Measurements from ENCODE around the gene OR8A1. TPM values are rescaled to one million over a fixed set of nuclear protein-coding genes. Genes with fewer than 3 reads are reported as not detected.

Gene OR8A1
- total RNA-seq, 2 experiments from 2014 or later, result not detected

GRCh38 chr11:124581817-124582216, 12.0 kb downstream of the OR8A1 start:
- Histone ChIP-seq H2AFZ (ENCODE audit: low read length) (no peak overlapping the region), H3K9me3 (ENCODE audit: low read length) (no peaks in the 10 kb centered on the region), H3K4me2 (ENCODE audit: low read length) (no peak overlapping the region), H3K4me3 (ENCODE audit: low read depth, low read length, poor library complexity, severe bottlenecking) (no peak overlapping the region), H3K27ac (ENCODE audit: low read depth, low read length, poor library complexity, severe bottlenecking) (no peak overlapping the region), H4K20me1 (ENCODE audit: insufficient read depth, low read length) (no peaks in the 10 kb centered on the region), H3K4me1 (ENCODE audit: insufficient read depth, low read length, poor library complexity, severe bottlenecking) (no peaks in the 10 kb centered on the region), H3K36me3 (ENCODE audit: insufficient read depth, low read length) (no peaks in the 10 kb centered on the region), H3K79me2 (ENCODE audit: insufficient read depth, low read depth, low read length) (no peaks in the 10 kb centered on the region), H3K9me2 (ENCODE audit: insufficient read depth, low read length) (no peaks in the 10 kb centered on the region)
- ChIA-PET CTCF (ENCODE audit: unreplicated experiment) (no interaction called here), POLR2A (no interaction called here)
- no peak for TF ChIP-seq CTCF (conservative IDR thresholded peaks at IDR 0.05; ENCODE audit: low read length)
- BruUV-seq (replicated peaks), result no TSS peak
- no peak for DNase-seq (ENCODE audit: low spot score)
- intact Hi-C loops (cut with micrococcal nuclease; ENCODE audit: unreplicated experiment), result no loop called here

- no TSS peak for BruUV-seq (replicated peaks)
- POLR2A ChIA-PET, result interaction anchor here (0.9 kb wide), 1 partner anchor 166 kb away, joined by 6 read pairs; no protein-coding TSS in a partner anchor
- Histone ChIP-seq H2AFZ (ENCODE audit: low read length) (no peak overlapping the region), H4K20me1 (ENCODE audit: insufficient read depth, low read length) (no peaks in the 10 kb centered on the region), H3K27ac (ENCODE audit: low read depth, low read length, poor library complexity, severe bottlenecking) (no peak overlapping the region), H3K36me3 (ENCODE audit: insufficient read depth, low read length) (no peaks in the 10 kb centered on the region), H3K4me1 (ENCODE audit: insufficient read depth, low read length, poor library complexity, severe bottlenecking) (no peaks in the 10 kb centered on the region), H3K4me2 (ENCODE audit: low read length) (no peak overlapping the region), H3K79me2 (ENCODE audit: insufficient read depth, low read depth, low read length) (no peaks in the 10 kb centered on the region), H3K9me2 (ENCODE audit: insufficient read depth, low read length) (no peaks in the 10 kb centered on the region), H3K9me3 (ENCODE audit: low read length) (no peaks in the 10 kb centered on the region), H3K4me3 (ENCODE audit: low read depth, low read length, poor library complexity, severe bottlenecking) (no peak overlapping the region)
- no peak for TF ChIP-seq EZH2phosphoT487 (IDR thresholded peaks at IDR 0.05; ENCODE audit: borderline replicate concordance, low read depth, low read length)
- TF ChIP-seq CTCF (conservative IDR thresholded peaks at IDR 0.05; ENCODE audit: low read length), result no peak
- DNase-seq (ENCODE audit: low spot score), result no peak
- intact Hi-C loops (cut with micrococcal nuclease; ENCODE audit: unreplicated experiment), result no loop called here
- CTCF ChIA-PET (ENCODE audit: unreplicated experiment), result no interaction called here
Measured at GRCh38 chr11:124582565-124582964, 12.8 kb downstream of the OR8A1 start.

GRCh38 chr11:124583781-124584180, 14.0 kb downstream of the OR8A1 start:
- Histone ChIP-seq H3K9me3 (ENCODE audit: low read length) (no peaks in the 10 kb centered on the region), H3K4me1 (ENCODE audit: insufficient read depth, low read length, poor library complexity, severe bottlenecking) (no peaks in the 10 kb centered on the region), H3K4me3 (ENCODE audit: low read depth, low read length, poor library complexity, severe bottlenecking) (no peak overlapping the region), H2AFZ (ENCODE audit: low read length) (no peak overlapping the region), H3K9me2 (ENCODE audit: insufficient read depth, low read length) (no peaks in the 10 kb centered on the region), H3K4me2 (ENCODE audit: low read length) (no peak overlapping the region), H3K27ac (ENCODE audit: low read depth, low read length, poor library complexity, severe bottlenecking) (no peak overlapping the region), H3K79me2 (ENCODE audit: insufficient read depth, low read depth, low read length) (no peaks in the 10 kb centered on the region), H4K20me1 (ENCODE audit: insufficient read depth, low read length) (no peaks in the 10 kb centered on the region), H3K36me3 (ENCODE audit: insufficient read depth, low read length) (no peaks in the 10 kb centered on the region)
- POLR2A ChIA-PET, result interaction anchor here (1.5 kb wide), 1 partner anchor 15 kb away, joined by 3 read pairs; no protein-coding TSS in a partner anchor
- TF ChIP-seq EZH2phosphoT487 (IDR thresholded peaks at IDR 0.05; ENCODE audit: borderline replicate concordance, low read depth, low read length), result no peak
- CTCF ChIA-PET (ENCODE audit: unreplicated experiment), result no interaction called here
- BruUV-seq (replicated peaks), result no TSS peak
- intact Hi-C loops (cut with micrococcal nuclease; ENCODE audit: unreplicated experiment), result no loop called here
- no peak for DNase-seq (ENCODE audit: low spot score)
